GM12873 (cell line): Measurements from ENCODE around the gene SCYGR8.

Experiments
- CTCF ChIP-seq: IDR thresholded peaks from 2 replicates; pipeline ENCODE4 v1.5.1; 2012; ENCODE audit warnings: low read depth, mild to moderate bottlenecking, moderate library complexity, low read length, control low read depth; ENCODE audit not compliant: insufficient read depth; ENCODE audit errors: missing control alignments

SCYGR8 gene

GRCh38 chr2:227745594-227745993 lies at the start of gene SCYGR8:
Gene SCYGR8 (plus strand): TSS chr2:227745894. CDS start chr2:227745894, 0 bp downstream.
- no peak for TF ChIP-seq CTCF

GRCh38 chr2:227696990-227697679 lies 48.6 kb upstream of the SCYGR8 start:
- TF ChIP-seq CTCF = no peak

- no peak for TF ChIP-seq CTCF
Measured at GRCh38 chr2:227701556-227701955, 44.1 kb upstream of the SCYGR8 start.

- no peak for TF ChIP-seq CTCF
Measured at GRCh38 chr2:227703280-227703732, 42.4 kb upstream of the SCYGR8 start.

- TF ChIP-seq CTCF = no peak
Measured at GRCh38 chr2:227703961-227704360, 41.7 kb upstream of the SCYGR8 start.

GRCh38 chr2:227706859-227707258 lies 38.8 kb upstream of the SCYGR8 start:
- no peak for TF ChIP-seq CTCF

GRCh38 chr2:227707390-227707789 lies 38.3 kb upstream of the SCYGR8 start:
- no peak for TF ChIP-seq CTCF
